H9 (cell line): ENCODE data around the gene RGS3. TPM values are rescaled to one million over a fixed set of nuclear protein-coding genes. Genes with fewer than 3 reads are reported as not detected.

Experiments
- DNase-seq: peaks from one replicate; pipeline ENCODE4 v3.0.0-alpha.2; 2017
- H2AFZ ChIP-seq: one replicate; pipeline ENCODE4 v1.6.1; 2013; ENCODE audit warnings: mild to moderate bottlenecking, low read length, control low read depth, moderate library complexity
- H2AK5ac ChIP-seq: 2 replicates; pipeline ENCODE4 v1.6.1; 2013; ENCODE audit warnings: low read length, control low read depth, mixed read lengths; ENCODE audit not compliant: insufficient read length
- H2BK120ac ChIP-seq: one replicate; pipeline ENCODE4 v1.6.1; 2013; ENCODE audit warnings: low read depth, mild to moderate bottlenecking, low read length, control low read depth, inconsistent platforms; ENCODE audit not compliant: poor library complexity, severe bottlenecking
- H2BK12ac ChIP-seq: 2 replicates; pipeline ENCODE4 v1.6.1; 2013; ENCODE audit warnings: low read length, control low read depth, mixed read lengths, low read depth; ENCODE audit not compliant: insufficient read length
- H2BK15ac ChIP-seq: 2 replicates; pipeline ENCODE4 v1.6.1; 2013; ENCODE audit warnings: low read depth, low read length, control low read depth
- H2BK20ac ChIP-seq: one replicate; pipeline ENCODE4 v1.6.1; 2013; ENCODE audit warnings: low read depth, mild to moderate bottlenecking, low read length, control low read depth, inconsistent platforms; ENCODE audit not compliant: poor library complexity, severe bottlenecking
- H2BK5ac ChIP-seq: 2 replicates; pipeline ENCODE4 v1.6.1; 2013; ENCODE audit warnings: low read length, control low read depth, mixed read lengths; ENCODE audit not compliant: insufficient read length
- H3K14ac ChIP-seq: 2 replicates; pipeline ENCODE4 v1.6.1; 2013; ENCODE audit warnings: low read length, control low read depth; ENCODE audit not compliant: insufficient read depth
- H3K18ac ChIP-seq: 2 replicates; pipeline ENCODE4 v1.6.1; 2013; ENCODE audit warnings: low read depth, mild to moderate bottlenecking, mixed read lengths, low read length, control low read depth; ENCODE audit not compliant: insufficient read length
- H3K23ac ChIP-seq: 2 replicates; pipeline ENCODE4 v1.6.1; 2013; ENCODE audit warnings: low read length, control low read depth, mixed read lengths, low read depth; ENCODE audit not compliant: insufficient read length
- H3K23me2 ChIP-seq: 2 replicates; pipeline ENCODE4 v1.6.1; 2013; ENCODE audit warnings: low read depth, mild to moderate bottlenecking, mixed read lengths, low read length, control low read depth; ENCODE audit not compliant: insufficient read length, poor library complexity, severe bottlenecking
- H3K27ac ChIP-seq: 2 replicates; pipeline ENCODE4 v1.5.1; 2013; ENCODE audit warnings: low read length, control low read depth, mixed read lengths, low read depth; ENCODE audit not compliant: insufficient read length
- H3K27me3 ChIP-seq: 2 replicates; pipeline ENCODE4 v1.6.1; 2013; ENCODE audit warnings: low read length, control low read depth, inconsistent platforms; ENCODE audit not compliant: insufficient read depth
- H3K4ac ChIP-seq: 2 replicates; pipeline ENCODE4 v1.6.1; 2013; ENCODE audit warnings: low read depth, mild to moderate bottlenecking, control low read depth, inconsistent platforms, low read length, moderate library complexity
- H3K4me1 ChIP-seq: 2 replicates; pipeline ENCODE4 v1.6.1; 2013; ENCODE audit warnings: low read length, control low read depth, inconsistent platforms; ENCODE audit not compliant: insufficient read depth
- H3K4me2 ChIP-seq: 2 replicates; pipeline ENCODE4 v1.6.1; 2013; ENCODE audit warnings: low read length, control low read depth, mixed read lengths; ENCODE audit not compliant: insufficient read length, insufficient read depth
- H3K56ac ChIP-seq: 2 replicates; pipeline ENCODE4 v1.6.1; 2013; ENCODE audit warnings: low read depth, mild to moderate bottlenecking, mixed read lengths, low read length, control low read depth; ENCODE audit not compliant: insufficient read length
- H3K79me1 ChIP-seq: 2 replicates; pipeline ENCODE4 v1.6.1; 2013; ENCODE audit warnings: low read depth, mild to moderate bottlenecking, moderate library complexity, low read length, control low read depth, inconsistent platforms; ENCODE audit not compliant: insufficient read depth, poor library complexity, severe bottlenecking
- H3K79me2 ChIP-seq: 2 replicates; pipeline ENCODE4 v1.6.1; 2013; ENCODE audit warnings: low read length, control low read depth, inconsistent platforms; ENCODE audit not compliant: insufficient read depth
- H3K9ac ChIP-seq: 2 replicates; pipeline ENCODE4 v1.6.1; 2013; ENCODE audit warnings: low read length, control low read depth, mixed read lengths; ENCODE audit not compliant: insufficient read length; ENCODE audit errors: extremely low read depth
- H3K9me3 ChIP-seq: one replicate; pipeline ENCODE4 v1.6.1; 2013; ENCODE audit warnings: low read depth, low read length, inconsistent platforms; ENCODE audit not compliant: control insufficient read depth
- H3T11ph ChIP-seq: one replicate; pipeline ENCODE4 v1.6.1; 2013; ENCODE audit warnings: mild to moderate bottlenecking, low read length, control low read depth, inconsistent platforms
- H4K20me1 ChIP-seq: one replicate; pipeline ENCODE4 v1.6.1; 2013; ENCODE audit not compliant: control insufficient read depth, insufficient read length, insufficient read depth
- H4K5ac ChIP-seq: 2 replicates; pipeline ENCODE4 v1.6.1; 2013; ENCODE audit warnings: low read depth, mild to moderate bottlenecking, mixed read lengths, low read length, control low read depth; ENCODE audit not compliant: insufficient read length
- H4K8ac ChIP-seq: replicated peaks from 2 replicates; pipeline ENCODE4 v1.6.1; 2013; ENCODE audit warnings: low read length, control low read depth, mixed read lengths, low read depth; ENCODE audit not compliant: insufficient read length
- H4K91ac ChIP-seq: 2 replicates; pipeline ENCODE4 v1.6.1; 2013; ENCODE audit warnings: low read depth, mild to moderate bottlenecking, moderate library complexity, mixed read lengths, low read length, control low read depth; ENCODE audit not compliant: insufficient read length
- H3K27ac Mint-ChIP-seq, 3 experiments: 2 replicates in 2 of 3; 3 replicates in 1 of 3; pipeline ENCODE4 v1.8.0; 2020 to 2021; ENCODE audit warnings: mixed read lengths in 3 of 3, mild to moderate bottlenecking in 1 of 3, moderate library complexity in 1 of 3
- H3K27me3 Mint-ChIP-seq: 2 replicates; pipeline ENCODE4 v1.8.0; 2021; ENCODE audit warnings: low read depth, mild to moderate bottlenecking, moderate library complexity, mixed read lengths
- H3K36me3 Mint-ChIP-seq, 3 experiments: 2 replicates in 2 of 3; 3 replicates in 1 of 3; pipeline ENCODE4 v1.8.0; 2020 to 2021; ENCODE audit warnings: low read depth in 3 of 3, mixed read lengths in 3 of 3; ENCODE audit not compliant: insufficient read depth in 1 of 3
- H3K4me1 Mint-ChIP-seq, 2 experiments: 2 replicates each; pipeline ENCODE4 v1.8.0; 2020; ENCODE audit warnings: mixed read lengths in 2 of 2
- H3K4me3 Mint-ChIP-seq, 2 experiments: 2 replicates in 1 of 2; 3 replicates in 1 of 2; pipeline ENCODE4 v1.8.0; 2020 to 2021; ENCODE audit warnings: mild to moderate bottlenecking in 2 of 2, mixed read lengths in 2 of 2, moderate library complexity in 1 of 2
- H3K9me3 Mint-ChIP-seq, 2 experiments: 2 replicates in 1 of 2; 3 replicates in 1 of 2; pipeline ENCODE4 v1.8.0; 2020; ENCODE audit warnings: mild to moderate bottlenecking in 2 of 2, mixed read lengths in 2 of 2, moderate library complexity in 1 of 2
- WGBS: extraction: QIAGEN DNeasy Blood & Tissue Kit; methylation state at CpG from one replicate; pipeline ENCODE4 v1.1.7; 2013; ENCODE audit warnings: missing lambda C conversion rate, low lambda C conversion rate, mixed read lengths; ENCODE audit not compliant: insufficient read length; ENCODE audit errors: extremely low coverage; 5-methylcytosine and 5-hydroxymethylcytosine counted together
- total RNA-seq: library from RNA; stranded (reverse); gene quantifications from 2 replicates; pipeline ENCODE4 v1.2.1, GENCODE V29; 2021
- TF ChIP-seq, protein P1 (sequence below): fragments of 200-600 bp; sonication (generic); conservative IDR thresholded peaks from 3 replicates; pipeline ENCODE4 v1.8.0; 2021; ENCODE audit warnings: antibody characterized with exemption, mild to moderate bottlenecking

RGS3 gene
- total RNA-seq, 1 experiment from 2014 or later, result 13.9 TPM

DNA sequence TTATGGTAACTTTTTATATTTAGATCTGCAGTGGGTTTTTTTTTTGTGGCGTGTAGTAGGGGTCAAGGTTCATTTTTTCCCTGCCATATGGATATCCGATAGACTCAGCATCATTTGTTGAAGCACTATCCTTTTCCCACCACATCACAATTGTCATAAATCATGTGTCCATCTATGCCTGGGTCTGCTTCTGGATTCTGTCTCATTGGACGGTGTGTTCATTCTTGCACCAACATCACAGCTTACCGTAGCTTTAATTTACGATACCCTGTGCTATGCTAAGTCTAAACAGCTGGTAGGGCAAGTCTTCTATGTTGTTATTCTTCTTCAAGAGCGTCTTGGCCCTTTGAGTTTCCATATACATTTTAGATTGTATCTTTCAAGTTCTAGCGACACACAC, 175.0 kb downstream of the RGS3 start:
- H4K8ac ChIP-seq, result no peak overlapping the region
- WGBS, result no CpG with 5 or more reads among the region's 7 CpGs
- TF ChIP-seq, protein P1, sequence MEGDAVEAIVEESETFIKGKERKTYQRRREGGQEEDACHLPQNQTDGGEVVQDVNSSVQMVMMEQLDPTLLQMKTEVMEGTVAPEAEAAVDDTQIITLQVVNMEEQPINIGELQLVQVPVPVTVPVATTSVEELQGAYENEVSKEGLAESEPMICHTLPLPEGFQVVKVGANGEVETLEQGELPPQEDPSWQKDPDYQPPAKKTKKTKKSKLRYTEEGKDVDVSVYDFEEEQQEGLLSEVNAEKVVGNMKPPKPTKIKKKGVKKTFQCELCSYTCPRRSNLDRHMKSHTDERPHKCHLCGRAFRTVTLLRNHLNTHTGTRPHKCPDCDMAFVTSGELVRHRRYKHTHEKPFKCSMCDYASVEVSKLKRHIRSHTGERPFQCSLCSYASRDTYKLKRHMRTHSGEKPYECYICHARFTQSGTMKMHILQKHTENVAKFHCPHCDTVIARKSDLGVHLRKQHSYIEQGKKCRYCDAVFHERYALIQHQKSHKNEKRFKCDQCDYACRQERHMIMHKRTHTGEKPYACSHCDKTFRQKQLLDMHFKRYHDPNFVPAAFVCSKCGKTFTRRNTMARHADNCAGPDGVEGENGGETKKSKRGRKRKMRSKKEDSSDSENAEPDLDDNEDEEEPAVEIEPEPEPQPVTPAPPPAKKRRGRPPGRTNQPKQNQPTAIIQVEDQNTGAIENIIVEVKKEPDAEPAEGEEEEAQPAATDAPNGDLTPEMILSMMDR, result no peak

More for the DNA sequence above, 175.0 kb downstream of the RGS3 start:
- Histone ChIP-seq H2AFZ (no peak overlapping the region), H3K79me1 (no peaks in the 10 kb centered on the region), H2AK5ac (no peak overlapping the region), H4K5ac (no peak overlapping the region), H3K9me3 (no peaks in the 10 kb centered on the region), H3K23me2 (no peaks in the 10 kb centered on the region), H3K18ac (no peak overlapping the region), H2BK12ac (no peak overlapping the region), H3K79me2 (no peaks in the 10 kb centered on the region), H4K20me1 (no peaks in the 10 kb centered on the region), H2BK5ac (no peak overlapping the region), H3K23ac (no peak overlapping the region), H3K27ac (no peak overlapping the region), H2BK15ac (no peak overlapping the region), H3K4ac (no peak overlapping the region), H3K27me3 (no peaks in the 10 kb centered on the region), H3K14ac (no peak overlapping the region), H3K4me2 (no peak overlapping the region), H3T11ph (no peak overlapping the region), H2BK120ac (no peak overlapping the region), H3K56ac (no peak overlapping the region), H4K91ac (no peak overlapping the region), H3K4me1 (no peaks in the 10 kb centered on the region), H3K9ac (no peak overlapping the region), H2BK20ac (no peak overlapping the region)
- no peak for DNase-seq
- H3K4me1 Mint-ChIP-seq, result peaks cover 13 to 22% of the 10 kb centered on the region in 2 experiments
- H3K9me3 Mint-ChIP-seq, result no peaks in the 10 kb centered on the region
- peaks cover 18% of the 10 kb centered on the region for H3K27me3 Mint-ChIP-seq
- no peak overlapping the region for H3K27ac Mint-ChIP-seq
- no peaks in the 10 kb centered on the region for H3K36me3 Mint-ChIP-seq
- H3K4me3 Mint-ChIP-seq, result no peak overlapping the region
